HEK293 (cell line): ENCODE data around the gene C1QB.
A peak's percentile ranks its signal among the peaks of the same experiment; 100 is the strongest.

Source experiments
- CTCF ChIA-PET: fragments of 350-600 bp; formaldehyde crosslinking; extraction: SDS; loops from one replicate; lab custom pipeline; 2021; ENCODE audit warnings: antibody characterized with exemption; lab: Yijun Ruan, JAX
- POLR2A ChIA-PET: fragments of 300-600 bp; formaldehyde crosslinking; extraction: SDS; loops from one replicate; lab custom pipeline; 2020; ENCODE audit warnings: antibody characterized with exemption, inconsistent platforms; lab: Yijun Ruan, JAX
- H3K27ac ChIP-seq: fragments of 200-500 bp; sonication (Bioruptor generic); 2 replicates; pipeline ENCODE4 v1.5.1; 2014; ENCODE audit warnings: low read depth, low read length, control low read depth, inconsistent platforms; ENCODE audit errors: extremely low read depth
- H3K36me3 ChIP-seq, 2 experiments: fragments of 200-500 bp in 1 of 2; sonication (Bioruptor generic) in 1 of 2; 1 replicate in 1 of 2; 2 replicates in 1 of 2; pipeline ENCODE4 v1.5.1; 2014 to 2017; ENCODE audit warnings: inconsistent platforms in 2 of 2, low read length in 2 of 2; ENCODE audit not compliant: control insufficient read depth in 2 of 2, insufficient read depth in 1 of 2
- H3K4me1 ChIP-seq: fragments of 200-500 bp; sonication (Bioruptor generic); 2 replicates; pipeline ENCODE4 v1.5.1; 2014; ENCODE audit warnings: mild to moderate bottlenecking, low read length, inconsistent platforms; ENCODE audit not compliant: control insufficient read depth, insufficient read depth
- H3K4me3 ChIP-seq: 2 replicates; pipeline ENCODE4 v1.5.1; 2011; ENCODE audit warnings: low read depth, mild to moderate bottlenecking, control low read depth, low read length, moderate library complexity
- H3K9me3 ChIP-seq: fragments of 200-500 bp; sonication (Bioruptor generic); 2 replicates; pipeline ENCODE4 v1.5.1; 2014; ENCODE audit warnings: low read depth, low read length, inconsistent platforms; ENCODE audit not compliant: control insufficient read depth, insufficient read depth
- EGR2 ChIP-seq: fragments of 450-650 bp; formaldehyde crosslinking; IDR thresholded peaks from 2 replicates; pipeline ENCODE4 v1.5.1; 2016; ENCODE audit warnings: low read depth, missing biosample characterization, missing genetic modification characterization
- GLI2 ChIP-seq: fragments of 450-650 bp; formaldehyde crosslinking; IDR thresholded peaks from 2 replicates; pipeline ENCODE4; 2017; ENCODE audit warnings: missing biosample characterization, missing genetic modification characterization, low read depth, borderline replicate concordance
- IKZF3 ChIP-seq: fragments of 450-650 bp; IDR thresholded peaks from 2 replicates; pipeline ENCODE4 v1.5.0; 2018; ENCODE audit warnings: missing biosample characterization, mild to moderate bottlenecking, missing genetic modification characterization, moderate library complexity
- OSR2 ChIP-seq: fragments of 450-650 bp; formaldehyde crosslinking; IDR thresholded peaks from 2 replicates; pipeline ENCODE4 v1.5.1; 2016; ENCODE audit warnings: missing biosample characterization, missing genetic modification characterization
- OVOL3 ChIP-seq: fragments of 450-650 bp; formaldehyde crosslinking; IDR thresholded peaks from 2 replicates; pipeline ENCODE4 v1.5.1; 2016; ENCODE audit warnings: missing biosample characterization, missing genetic modification characterization
- SCRT2 ChIP-seq: fragments of 450-650 bp; formaldehyde crosslinking; IDR thresholded peaks from 2 replicates; pipeline ENCODE4 v1.5.1; 2016; ENCODE audit warnings: missing biosample characterization, missing genetic modification characterization
- SP2 ChIP-seq: fragments of 450-650 bp; formaldehyde crosslinking; IDR thresholded peaks from 2 replicates; pipeline ENCODE4 v1.5.1; 2016; ENCODE audit warnings: missing biosample characterization, missing genetic modification characterization
- ZFHX2 ChIP-seq: fragments of 450-650 bp; formaldehyde crosslinking; conservative IDR thresholded peaks from 2 replicates; pipeline ENCODE4 v1.5.1; 2016; ENCODE audit warnings: missing biosample characterization, missing genetic modification characterization
- ZNF138 ChIP-seq: fragments of 450-650 bp; formaldehyde crosslinking; IDR thresholded peaks from 2 replicates; pipeline ENCODE4 v1.5.1; 2016; ENCODE audit warnings: missing biosample characterization, missing genetic modification characterization, borderline replicate concordance
- ZNF157 ChIP-seq: fragments of 450-650 bp; formaldehyde crosslinking; IDR thresholded peaks from 2 replicates; pipeline ENCODE4 v1.5.1; 2016; ENCODE audit warnings: missing biosample characterization, missing genetic modification characterization
- ZNF24 ChIP-seq: fragments of 450-650 bp; formaldehyde crosslinking; IDR thresholded peaks from 2 replicates; pipeline ENCODE4 v1.5.1; 2016; ENCODE audit warnings: missing biosample characterization, missing genetic modification characterization
- ZNF266 ChIP-seq: fragments of 450-650 bp; formaldehyde crosslinking; IDR thresholded peaks from 2 replicates; pipeline ENCODE4 v1.5.1; 2016; ENCODE audit warnings: missing biosample characterization, missing genetic modification characterization, low read depth
- ZNF302 ChIP-seq: fragments of 450-650 bp; formaldehyde crosslinking; IDR thresholded peaks from 2 replicates; pipeline ENCODE4 v1.5.1; 2016; ENCODE audit warnings: missing biosample characterization, missing genetic modification characterization, low read depth
- ZNF530 ChIP-seq: fragments of 450-650 bp; formaldehyde crosslinking; IDR thresholded peaks from 2 replicates; pipeline ENCODE4 v1.5.1; 2016; ENCODE audit warnings: low read depth, missing biosample characterization, missing genetic modification characterization
- TF ChIP-seq, protein P1 (sequence below): fragments of 450-650 bp; formaldehyde crosslinking; IDR thresholded peaks from 2 replicates; pipeline ENCODE4 v1.5.1; 2016; ENCODE audit warnings: missing biosample characterization, missing genetic modification characterization
- TF ChIP-seq, protein P2 (sequence below): fragments of 450-650 bp; formaldehyde crosslinking; IDR thresholded peaks from 2 replicates; pipeline ENCODE4 v1.5.1; 2016; ENCODE audit warnings: missing biosample characterization, missing genetic modification characterization
- TF ChIP-seq, protein P3 (sequence below): fragments of 450-650 bp; formaldehyde crosslinking; IDR thresholded peaks from 2 replicates; pipeline ENCODE4 v1.5.1; 2016; ENCODE audit warnings: missing biosample characterization, missing genetic modification characterization
- TF ChIP-seq, protein P4 (sequence below): fragments of 450-650 bp; formaldehyde crosslinking; IDR thresholded peaks from 2 replicates; pipeline ENCODE4 v1.5.1; 2017; ENCODE audit warnings: missing biosample characterization, mild to moderate bottlenecking, missing genetic modification characterization, moderate library complexity
- TF ChIP-seq, protein P5 (sequence below): fragments of 450-650 bp; formaldehyde crosslinking; IDR thresholded peaks from 2 replicates; pipeline ENCODE4 v1.5.1; 2016; ENCODE audit warnings: missing biosample characterization, missing genetic modification characterization

C1QB gene

DNA sequence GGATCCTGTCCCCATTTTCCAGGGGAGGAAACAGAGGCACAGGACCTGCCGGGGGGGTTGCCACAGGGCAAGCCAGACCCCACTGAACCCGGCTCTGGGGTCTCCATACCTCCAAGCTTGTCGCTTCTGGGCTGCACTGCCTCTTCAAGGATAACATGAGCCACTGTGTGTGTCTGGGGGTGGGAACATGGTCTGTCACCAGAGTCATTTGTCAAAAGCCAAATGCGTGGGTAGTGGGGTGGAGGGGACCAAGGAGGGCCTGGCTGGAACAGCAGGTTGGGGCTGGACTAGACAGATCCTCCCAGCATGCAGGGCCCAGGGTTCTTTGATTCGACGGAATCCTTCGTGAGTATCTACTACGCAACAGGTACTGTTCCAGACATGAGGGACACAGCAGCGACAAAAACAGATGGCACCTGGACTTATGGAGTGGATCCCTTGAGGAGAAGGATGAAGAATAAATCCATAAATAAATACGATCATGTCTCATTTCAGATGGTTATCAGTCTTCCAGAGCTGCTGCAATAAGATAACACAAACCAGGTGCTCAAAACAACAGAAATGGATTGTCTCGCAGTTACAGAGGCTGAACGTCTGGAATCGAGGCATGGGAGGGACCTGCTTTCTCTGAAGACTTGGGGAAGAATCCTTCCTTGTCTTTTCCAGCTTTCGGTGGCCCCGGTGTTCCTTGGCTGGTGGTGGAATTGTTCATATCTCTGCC, 28.7 kb downstream of the C1QB start:
- H3K36me3 ChIP-seq: no peaks in the 10 kb centered on the region
- H3K4me1 ChIP-seq: no peaks in the 10 kb centered on the region
- no peaks in the 10 kb centered on the region for H3K9me3 ChIP-seq
- no peak overlapping the region for H3K27ac ChIP-seq
- TF ChIP-seq, protein P1, sequence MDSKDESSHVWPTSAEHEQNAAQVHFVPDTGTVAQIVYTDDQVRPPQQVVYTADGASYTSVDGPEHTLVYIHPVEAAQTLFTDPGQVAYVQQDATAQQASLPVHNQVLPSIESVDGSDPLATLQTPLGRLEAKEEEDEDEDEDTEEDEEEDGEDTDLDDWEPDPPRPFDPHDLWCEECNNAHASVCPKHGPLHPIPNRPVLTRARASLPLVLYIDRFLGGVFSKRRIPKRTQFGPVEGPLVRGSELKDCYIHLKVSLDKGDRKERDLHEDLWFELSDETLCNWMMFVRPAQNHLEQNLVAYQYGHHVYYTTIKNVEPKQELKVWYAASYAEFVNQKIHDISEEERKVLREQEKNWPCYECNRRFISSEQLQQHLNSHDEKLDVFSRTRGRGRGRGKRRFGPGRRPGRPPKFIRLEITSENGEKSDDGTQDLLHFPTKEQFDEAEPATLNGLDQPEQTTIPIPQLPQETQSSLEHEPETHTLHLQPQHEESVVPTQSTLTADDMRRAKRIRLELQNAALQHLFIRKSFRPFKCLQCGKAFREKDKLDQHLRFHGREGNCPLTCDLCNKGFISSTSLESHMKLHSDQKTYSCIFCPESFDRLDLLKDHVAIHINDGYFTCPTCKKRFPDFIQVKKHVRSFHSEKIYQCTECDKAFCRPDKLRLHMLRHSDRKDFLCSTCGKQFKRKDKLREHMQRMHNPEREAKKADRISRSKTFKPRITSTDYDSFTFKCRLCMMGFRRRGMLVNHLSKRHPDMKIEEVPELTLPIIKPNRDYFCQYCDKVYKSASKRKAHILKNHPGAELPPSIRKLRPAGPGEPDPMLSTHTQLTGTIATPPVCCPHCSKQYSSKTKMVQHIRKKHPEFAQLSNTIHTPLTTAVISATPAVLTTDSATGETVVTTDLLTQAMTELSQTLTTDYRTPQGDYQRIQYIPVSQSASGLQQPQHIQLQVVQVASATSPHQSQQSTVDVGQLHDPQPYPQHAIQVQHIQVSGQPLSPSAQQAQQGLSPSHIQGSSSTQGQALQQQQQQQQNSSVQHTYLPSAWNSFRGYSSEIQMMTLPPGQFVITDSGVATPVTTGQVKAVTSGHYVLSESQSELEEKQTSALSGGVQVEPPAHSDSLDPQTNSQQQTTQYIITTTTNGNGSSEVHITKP (tag by site-specific recombination): no peak
- peak; percentile 77 for TF ChIP-seq ZFHX2 (tag by site-specific recombination)
- no peak for TF ChIP-seq ZNF157
- TF ChIP-seq, protein P2, sequence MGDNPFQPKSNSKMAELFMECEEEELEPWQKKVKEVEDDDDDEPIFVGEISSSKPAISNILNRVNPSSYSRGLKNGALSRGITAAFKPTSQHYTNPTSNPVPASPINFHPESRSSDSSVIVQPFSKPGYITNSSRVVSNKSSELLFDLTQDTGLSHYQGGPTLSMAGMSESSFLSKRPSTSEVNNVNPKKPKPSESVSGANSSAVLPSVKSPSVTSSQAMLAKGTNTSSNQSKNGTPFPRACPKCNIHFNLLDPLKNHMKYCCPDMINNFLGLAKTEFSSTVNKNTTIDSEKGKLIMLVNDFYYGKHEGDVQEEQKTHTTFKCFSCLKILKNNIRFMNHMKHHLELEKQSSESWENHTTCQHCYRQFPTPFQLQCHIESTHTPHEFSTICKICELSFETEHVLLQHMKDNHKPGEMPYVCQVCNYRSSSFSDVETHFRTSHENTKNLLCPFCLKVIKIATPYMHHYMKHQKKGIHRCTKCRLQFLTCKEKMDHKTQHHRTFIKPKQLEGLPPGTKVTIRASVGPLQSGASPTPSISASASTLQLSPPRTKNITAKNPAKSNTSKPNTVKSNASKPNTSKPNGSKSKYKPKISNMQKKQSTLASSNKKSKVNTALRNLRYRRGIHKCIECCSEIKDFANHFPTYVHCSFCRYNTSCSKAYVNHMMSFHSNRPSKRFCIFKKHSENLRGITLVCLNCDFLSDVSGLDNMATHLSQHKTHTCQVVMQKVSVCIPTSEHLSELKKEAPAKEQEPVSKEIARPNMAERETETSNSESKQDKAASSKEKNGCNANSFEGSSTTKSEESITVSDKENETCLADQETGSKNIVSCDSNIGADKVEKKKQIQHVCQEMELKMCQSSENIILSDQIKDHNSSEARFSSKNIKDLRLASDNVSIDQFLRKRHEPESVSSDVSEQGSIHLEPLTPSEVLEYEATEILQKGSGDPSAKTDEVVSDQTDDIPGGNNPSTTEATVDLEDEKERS (tag by site-specific recombination): no peak
- peak; percentile 76 for TF ChIP-seq EGR2 (tag by site-specific recombination)
- CTCF ChIA-PET: no interaction called here
- H3K4me3 ChIP-seq: no peak overlapping the region
- POLR2A ChIA-PET: no interaction called here

DNA sequence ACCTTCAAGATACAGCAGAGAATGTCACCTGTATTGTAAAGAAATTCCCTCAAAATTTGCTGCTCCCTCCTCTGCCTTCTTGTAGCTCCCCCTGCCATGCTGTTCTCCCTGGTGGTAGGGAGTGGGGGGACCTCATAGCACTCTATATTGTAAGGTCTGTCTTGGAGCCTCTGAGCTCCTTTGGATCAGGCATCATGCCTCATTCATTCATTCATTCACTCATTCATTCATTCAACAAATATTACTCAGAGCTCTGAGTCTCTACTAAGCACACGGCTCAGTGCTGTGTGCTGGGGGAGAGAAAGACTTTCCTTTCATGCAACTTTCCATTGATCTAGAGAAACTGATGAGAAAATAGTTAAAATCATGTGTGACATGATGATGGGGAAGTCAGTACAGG, 30.5 kb downstream of the C1QB start:
- H3K27ac ChIP-seq: no peak overlapping the region
- no peaks in the 10 kb centered on the region for H3K36me3 ChIP-seq
- CTCF ChIA-PET: interaction anchor here (0.7 to 2.6 kb wide), 5 partner anchors 9 to 706 kb away, joined by 3 to 11 read pairs (median 5); no protein-coding TSS in a partner anchor
- no peaks in the 10 kb centered on the region for H3K9me3 ChIP-seq
- no peak overlapping the region for H3K4me3 ChIP-seq
- peak; percentile 55; the same call in 1 of the 2 replicates for TF ChIP-seq ZNF24 (tag by site-specific recombination)
- no peak for TF ChIP-seq ZNF530 (tag by site-specific recombination)
- TF ChIP-seq IKZF3: no peak
- no peaks in the 10 kb centered on the region for H3K4me1 ChIP-seq
- POLR2A ChIA-PET: no interaction called here

DNA sequence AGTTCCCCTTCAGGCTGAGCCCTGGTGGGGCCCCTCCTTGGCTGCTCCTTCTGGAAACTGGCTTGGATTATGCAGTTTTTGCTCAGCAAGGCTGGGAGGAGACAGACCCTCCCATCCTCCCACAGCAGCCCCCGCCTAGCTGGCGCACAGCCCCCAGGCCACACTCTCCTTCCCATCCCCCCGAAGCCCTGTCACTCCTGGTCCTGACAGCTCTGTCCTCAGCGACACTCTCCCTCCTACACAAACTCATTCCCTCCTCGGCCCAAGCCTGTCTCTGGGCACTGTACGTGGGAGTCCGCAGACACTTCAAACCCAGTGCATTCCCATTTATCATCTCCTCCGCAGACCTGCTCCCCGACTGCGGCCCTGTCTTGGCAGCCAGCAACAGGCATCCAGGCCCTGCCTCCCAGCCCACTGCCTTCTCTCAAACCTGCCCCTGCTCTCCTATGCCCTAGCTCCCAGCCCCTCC, 32.6 kb downstream of the C1QB start:
- no peaks in the 10 kb centered on the region for H3K9me3 ChIP-seq
- no peaks in the 10 kb centered on the region for H3K36me3 ChIP-seq
- no peak overlapping the region for H3K27ac ChIP-seq
- POLR2A ChIA-PET: no interaction called here
- CTCF ChIA-PET: interaction anchor here (0.6 to 2.6 kb wide), 3 partner anchors 11 to 63 kb away, joined by 3 to 11 read pairs (median 4); no protein-coding TSS in a partner anchor
- H3K4me1 ChIP-seq: no peaks in the 10 kb centered on the region
- H3K4me3 ChIP-seq: no peak overlapping the region
- TF ChIP-seq ZNF266 (no peak), SCRT2 (tag by site-specific recombination) (peak; percentile 72; the same call in 1 of the 2 replicates), ZNF302 (no peak), EGR2 (tag by site-specific recombination) (peak; percentile 99), GLI2 (tag by site-specific recombination) (no peak), ZNF138 (no peak), SP2 (tag by site-specific recombination) (no peak), OSR2 (tag by site-specific recombination) (no peak), OVOL3 (tag by site-specific recombination) (no peak)
- TF ChIP-seq, protein P3, sequence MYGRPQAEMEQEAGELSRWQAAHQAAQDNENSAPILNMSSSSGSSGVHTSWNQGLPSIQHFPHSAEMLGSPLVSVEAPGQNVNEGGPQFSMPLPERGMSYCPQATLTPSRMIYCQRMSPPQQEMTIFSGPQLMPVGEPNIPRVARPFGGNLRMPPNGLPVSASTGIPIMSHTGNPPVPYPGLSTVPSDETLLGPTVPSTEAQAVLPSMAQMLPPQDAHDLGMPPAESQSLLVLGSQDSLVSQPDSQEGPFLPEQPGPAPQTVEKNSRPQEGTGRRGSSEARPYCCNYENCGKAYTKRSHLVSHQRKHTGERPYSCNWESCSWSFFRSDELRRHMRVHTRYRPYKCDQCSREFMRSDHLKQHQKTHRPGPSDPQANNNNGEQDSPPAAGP (tag by site-specific recombination): peak; percentile 22; the same call in 1 of the 2 replicates
- TF ChIP-seq, protein P4, sequence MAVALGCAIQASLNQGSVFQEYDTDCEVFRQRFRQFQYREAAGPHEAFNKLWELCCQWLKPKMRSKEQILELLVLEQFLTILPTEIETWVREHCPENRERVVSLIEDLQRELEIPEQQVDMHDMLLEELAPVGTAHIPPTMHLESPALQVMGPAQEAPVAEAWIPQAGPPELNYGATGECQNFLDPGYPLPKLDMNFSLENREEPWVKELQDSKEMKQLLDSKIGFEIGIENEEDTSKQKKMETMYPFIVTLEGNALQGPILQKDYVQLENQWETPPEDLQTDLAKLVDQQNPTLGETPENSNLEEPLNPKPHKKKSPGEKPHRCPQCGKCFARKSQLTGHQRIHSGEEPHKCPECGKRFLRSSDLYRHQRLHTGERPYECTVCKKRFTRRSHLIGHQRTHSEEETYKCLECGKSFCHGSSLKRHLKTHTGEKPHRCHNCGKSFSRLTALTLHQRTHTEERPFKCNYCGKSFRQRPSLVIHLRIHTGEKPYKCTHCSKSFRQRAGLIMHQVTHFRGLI: no peak
- TF ChIP-seq, protein P5, sequence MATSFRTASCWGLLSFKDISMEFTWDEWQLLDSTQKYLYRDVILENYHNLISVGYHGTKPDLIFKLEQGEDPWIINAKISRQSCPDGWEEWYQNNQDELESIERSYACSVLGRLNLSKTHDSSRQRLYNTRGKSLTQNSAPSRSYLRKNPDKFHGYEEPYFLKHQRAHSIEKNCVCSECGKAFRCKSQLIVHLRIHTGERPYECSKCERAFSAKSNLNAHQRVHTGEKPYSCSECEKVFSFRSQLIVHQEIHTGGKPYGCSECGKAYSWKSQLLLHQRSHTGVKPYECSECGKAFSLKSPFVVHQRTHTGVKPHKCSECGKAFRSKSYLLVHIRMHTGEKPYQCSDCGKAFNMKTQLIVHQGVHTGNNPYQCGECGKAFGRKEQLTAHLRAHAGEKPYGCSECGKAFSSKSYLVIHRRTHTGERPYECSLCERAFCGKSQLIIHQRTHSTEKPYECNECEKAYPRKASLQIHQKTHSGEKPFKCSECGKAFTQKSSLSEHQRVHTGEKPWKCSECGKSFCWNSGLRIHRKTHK (tag by site-specific recombination): no peak
